CD4-positive, CD25-positive, alpha-beta regulatory T cell (primary cell): ENCODE data around the gene EFHC1. TPM values are rescaled to one million over a fixed set of nuclear protein-coding genes. Genes with fewer than 3 reads are reported as not detected.
"Not testable (repeated sequence)": the region's sequence is repeated elsewhere in the genome, so short reads cannot be mapped to it uniquely, and the experiment has no call there.

Experiments
- ATAC-seq, 2 donors: fragments of 150-1000 bp; cut with Tn5 transposase; one replicate each; pipeline ENCODE4 v1.10.0; 2021; ENCODE audit warnings: low read depth in 2 of 2, moderate number of reproducible peaks in 2 of 2, moderate library complexity in 1 of 2
- DNase-seq, 3 donors: peaks; one replicate each; pipeline versions ENCODE4 v3.0.0 to v3.0.0-alpha.2; 2012 to 2022; ENCODE audit warnings: mixed read lengths in 1 of 3
- H3K27ac ChIP-seq: one replicate; pipeline ENCODE4 v1.7.0; 2013; ENCODE audit warnings: mild to moderate bottlenecking, low read length; ENCODE audit not compliant: insufficient read depth, poor library complexity, severe bottlenecking
- H3K27me3 ChIP-seq: one replicate; pipeline ENCODE4 v1.7.0; 2013; ENCODE audit warnings: low read length; ENCODE audit not compliant: control insufficient read depth, insufficient read depth
- H3K36me3 ChIP-seq: one replicate; pipeline ENCODE4 v1.7.0; 2013; ENCODE audit warnings: mild to moderate bottlenecking, low read length, moderate library complexity; ENCODE audit not compliant: control insufficient read depth, insufficient read depth
- H3K4me1 ChIP-seq: 2 replicates; pipeline ENCODE4 v1.7.0; 2013; ENCODE audit warnings: mild to moderate bottlenecking, low read length; ENCODE audit not compliant: insufficient read depth, control insufficient read depth, poor library complexity, severe bottlenecking
- H3K4me3 ChIP-seq: one replicate; pipeline ENCODE4 v1.7.0; 2013; ENCODE audit warnings: low read depth, mild to moderate bottlenecking, low read length, moderate library complexity
- H3K9me3 ChIP-seq, 2 experiments: 1 replicate in 1 of 2; 2 replicates in 1 of 2; pipeline ENCODE4 v1.7.0; 2013; ENCODE audit warnings: low read length in 2 of 2, mild to moderate bottlenecking in 1 of 2, moderate library complexity in 1 of 2; ENCODE audit not compliant: control insufficient read depth in 2 of 2
- H3K27ac Mint-ChIP-seq, 3 donors: one replicate each; pipeline ENCODE4 v1.8.0; 2020 to 2022; ENCODE audit warnings: mild to moderate bottlenecking in 3 of 3, mixed read lengths in 3 of 3, moderate library complexity in 2 of 3
- H3K27me3 Mint-ChIP-seq: one replicate; pipeline ENCODE4 v1.8.0; 2022; ENCODE audit warnings: mild to moderate bottlenecking, mixed read lengths
- H3K36me3 Mint-ChIP-seq: one replicate; pipeline ENCODE4 v1.8.0; 2020; ENCODE audit warnings: mixed read lengths
- H3K4me1 Mint-ChIP-seq, 4 donors: one replicate each; pipeline ENCODE4 v1.8.0; 2020 to 2022; ENCODE audit warnings: mixed read lengths in 4 of 4, mild to moderate bottlenecking in 1 of 4
- H3K4me3 Mint-ChIP-seq, 4 donors: one replicate each; pipeline ENCODE4 v1.8.0; 2020 to 2022; ENCODE audit warnings: mild to moderate bottlenecking in 4 of 4, mixed read lengths in 4 of 4, moderate library complexity in 3 of 4
- H3K9me3 Mint-ChIP-seq, 7 donors: one replicate each; pipeline ENCODE4 v1.8.0; 2020 to 2022; ENCODE audit warnings: mixed read lengths in 7 of 7, mild to moderate bottlenecking in 3 of 7, moderate library complexity in 2 of 7
- polyA plus RNA-seq, 4 donors: library from polyadenylated mRNA; unstranded; fragments of 300-500 nt; fragmentation: Illumina TruSeq; gene quantifications; one replicate each; pipeline ENCODE4 v1.2.3, GENCODE V29; 2021
- total RNA-seq: library from RNA; stranded (reverse); gene quantifications from one replicate; pipeline ENCODE4 v1.2.3, GENCODE V29; 2022

EFHC1 gene
- total and polyA plus RNA-seq, 5 donors from 2014 or later = 0.32 to 4.4 (median 2.1) TPM; not detected in 1

GRCh38 chr6:52438926-52439325 lies 18.8 kb downstream of the EFHC1 start:
- Histone ChIP-seq H3K4me3 (no peak overlapping the region), H3K27me3 (no peaks in the 10 kb centered on the region), H3K27ac (no peak overlapping the region), H3K4me1 (no peaks in the 10 kb centered on the region), H3K36me3 (no peaks in the 10 kb centered on the region), H3K9me3 (no peaks in the 10 kb centered on the region)
- H3K4me1 Mint-ChIP-seq = no peaks in the 10 kb centered on the region
- H3K4me3 Mint-ChIP-seq = no peak overlapping the region
- peaks cover 0 to 1% (median 0%) of the 10 kb centered on the region in 7 donors for H3K9me3 Mint-ChIP-seq
- no peak overlapping the region for H3K27ac Mint-ChIP-seq
- peaks cover 5% of the 10 kb centered on the region for H3K27me3 Mint-ChIP-seq
- no peak for DNase-seq
- H3K36me3 Mint-ChIP-seq = peaks cover 9% of the 10 kb centered on the region
- no peak for ATAC-seq

GRCh38 chr6:52454556-52454955 lies 34.4 kb downstream of the EFHC1 start:
- Mint-ChIP-seq H3K4me1 (peaks cover 0 to 4% (median 0%) of the 10 kb centered on the region in 4 donors), H3K9me3 (peaks cover 2 to 22% (median 6%) of the 10 kb centered on the region in 7 donors), H3K27ac (no peak overlapping the region), H3K27me3 (peaks cover 4% of the 10 kb centered on the region), H3K36me3 (peaks cover 13% of the 10 kb centered on the region), H3K4me3 (no peak overlapping the region)
- DNase-seq = no peak
- H3K4me3 ChIP-seq = no peak overlapping the region
- H3K27me3 ChIP-seq = no peaks in the 10 kb centered on the region
- no peaks in the 10 kb centered on the region for H3K36me3 ChIP-seq
- H3K4me1 ChIP-seq = no peaks in the 10 kb centered on the region
- no peak for ATAC-seq
- no peak overlapping the region for H3K27ac ChIP-seq
- peaks cover 6 to 15% of the 10 kb centered on the region in 2 experiments for H3K9me3 ChIP-seq

- peaks cover 0 to 4% (median 2%) of the 10 kb centered on the region in 7 donors for H3K9me3 Mint-ChIP-seq
- H3K36me3 ChIP-seq = no peaks in the 10 kb centered on the region
- no peak overlapping the region for H3K27ac ChIP-seq
- H3K4me1 ChIP-seq = no peaks in the 10 kb centered on the region
- no peak overlapping the region for H3K4me3 ChIP-seq
- no peak overlapping the region for H3K27ac Mint-ChIP-seq
- no peaks in the 10 kb centered on the region for H3K27me3 ChIP-seq
- ATAC-seq (no peak), DNase-seq (no peak)
- peaks cover 4% of the 10 kb centered on the region for H3K27me3 Mint-ChIP-seq
- H3K4me3 Mint-ChIP-seq = no peak overlapping the region
- H3K4me1 Mint-ChIP-seq = no peaks in the 10 kb centered on the region
- no peaks in the 10 kb centered on the region for H3K9me3 ChIP-seq
- no peaks in the 10 kb centered on the region for H3K36me3 Mint-ChIP-seq
These were observed 37.0 kb downstream of the EFHC1 start for GRCh38 chr6:52457096-52457495.

- DNase-seq, H3K9me3 Mint-ChIP-seq, H3K27me3 ChIP-seq, H3K36me3 Mint-ChIP-seq, H3K9me3 ChIP-seq, H3K4me1 ChIP-seq, H3K4me3 Mint-ChIP-seq, H3K27ac ChIP-seq, H3K4me3 ChIP-seq, H3K27ac Mint-ChIP-seq, H3K4me1 Mint-ChIP-seq, H3K27me3 Mint-ChIP-seq, ATAC-seq, H3K36me3 ChIP-seq: not testable (repeated sequence)
These were observed 41.1 kb downstream of the EFHC1 start for GRCh38 chr6:52461194-52461593.

- H3K27me3 Mint-ChIP-seq = peaks cover 8% of the 10 kb centered on the region
- Histone ChIP-seq H3K9me3 (no peaks in the 10 kb centered on the region), H3K36me3 (no peaks in the 10 kb centered on the region), H3K27me3 (no peaks in the 10 kb centered on the region), H3K4me1 (no peaks in the 10 kb centered on the region), H3K27ac (no peak overlapping the region), H3K4me3 (no peak overlapping the region)
- DNase-seq (no peak), ATAC-seq (no peak)
- H3K36me3 Mint-ChIP-seq = no peaks in the 10 kb centered on the region
- no peak overlapping the region for H3K27ac Mint-ChIP-seq
- no peaks in the 10 kb centered on the region for H3K9me3 Mint-ChIP-seq
- H3K4me1 Mint-ChIP-seq = no peaks in the 10 kb centered on the region
- no peak overlapping the region for H3K4me3 Mint-ChIP-seq
These were observed 54.0 kb downstream of the EFHC1 start for GRCh38 chr6:52474173-52474572.

GRCh38 chr6:52475307-52475706 lies 55.2 kb downstream of the EFHC1 start:
- Mint-ChIP-seq H3K27me3 (peaks cover 8% of the 10 kb centered on the region), H3K36me3 (no peaks in the 10 kb centered on the region), H3K27ac (no peak overlapping the region), H3K4me3 (no peak overlapping the region), H3K9me3 (no peaks in the 10 kb centered on the region), H3K4me1 (no peaks in the 10 kb centered on the region)
- no peak for ATAC-seq
- DNase-seq = no peak
- Histone ChIP-seq H3K27me3 (no peaks in the 10 kb centered on the region), H3K4me1 (no peaks in the 10 kb centered on the region), H3K36me3 (no peaks in the 10 kb centered on the region), H3K27ac (no peak overlapping the region), H3K9me3 (no peaks in the 10 kb centered on the region), H3K4me3 (no peak overlapping the region)

DNA sequence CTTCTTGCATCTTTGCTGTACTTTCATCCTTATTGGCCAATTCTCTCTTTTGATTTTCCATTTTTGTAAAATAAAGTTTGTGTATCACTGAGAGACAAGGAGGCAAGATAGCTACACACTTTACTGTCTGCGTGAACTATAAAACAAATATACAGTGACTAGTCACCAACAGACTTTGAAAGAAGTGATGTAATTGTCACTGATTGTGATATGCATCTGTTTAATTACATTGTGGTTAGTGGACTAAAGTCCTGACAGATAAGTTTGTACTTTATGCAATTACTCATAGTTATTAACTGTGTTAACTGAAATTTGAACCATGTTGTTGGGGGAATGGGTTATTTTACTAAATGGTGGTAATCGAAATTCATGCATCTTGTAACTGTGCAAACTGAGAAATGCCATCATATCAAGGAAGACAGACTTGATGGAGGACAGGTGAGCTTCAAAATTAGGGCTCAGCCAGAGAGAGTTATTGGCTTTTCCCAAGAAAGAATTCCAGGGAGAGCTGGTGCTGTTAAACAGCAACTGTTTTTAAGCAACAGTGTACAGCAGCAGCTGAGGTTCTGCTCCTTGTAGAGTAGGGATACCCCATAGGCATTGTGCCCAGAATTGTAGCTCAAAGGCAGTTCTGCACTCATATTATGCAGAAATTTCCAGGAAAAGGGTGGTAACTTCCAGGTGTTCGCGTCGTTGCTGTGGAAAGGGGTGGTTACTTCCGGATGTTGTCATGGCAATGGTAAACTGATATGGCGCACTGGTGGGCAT lies 62.9 kb downstream of the EFHC1 start:
- Histone ChIP-seq H3K27ac (no peak overlapping the region), H3K36me3 (no peaks in the 10 kb centered on the region), H3K27me3 (no peaks in the 10 kb centered on the region), H3K9me3 (no peaks in the 10 kb centered on the region), H3K4me1 (no peaks in the 10 kb centered on the region), H3K4me3 (no peak overlapping the region)
- no peak for ATAC-seq
- Mint-ChIP-seq H3K9me3 (peaks cover 0 to 6% (median 0%) of the 10 kb centered on the region in 7 donors), H3K4me3 (no peak overlapping the region), H3K27ac (no peak overlapping the region), H3K36me3 (no peaks in the 10 kb centered on the region), H3K27me3 (no peaks in the 10 kb centered on the region), H3K4me1 (no peaks in the 10 kb centered on the region)
- no peak for DNase-seq

DNA sequence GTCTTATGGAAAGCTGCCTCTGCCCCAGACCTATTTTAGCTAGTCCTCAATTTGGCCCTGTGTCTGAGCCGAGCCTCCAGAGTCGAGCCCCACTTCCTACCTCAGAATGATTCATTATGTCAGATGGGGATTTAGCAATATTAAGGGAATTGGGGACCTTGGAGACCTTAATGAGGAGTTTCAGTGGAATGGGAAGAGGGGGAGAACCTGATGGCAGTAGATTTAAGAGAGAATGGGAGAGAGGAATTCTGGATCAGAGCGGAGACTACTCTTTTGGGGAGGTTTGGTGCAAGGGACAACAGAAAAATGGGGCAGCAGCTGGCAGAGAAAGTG lies 63.5 kb downstream of the EFHC1 start:
- no peak overlapping the region for H3K27ac Mint-ChIP-seq
- DNase-seq (no peak), ATAC-seq (no peak)
- Histone ChIP-seq H3K27ac (no peak overlapping the region), H3K4me1 (no peaks in the 10 kb centered on the region), H3K27me3 (no peaks in the 10 kb centered on the region), H3K36me3 (no peaks in the 10 kb centered on the region), H3K9me3 (no peaks in the 10 kb centered on the region), H3K4me3 (no peak overlapping the region)
- H3K4me1 Mint-ChIP-seq = no peaks in the 10 kb centered on the region
- H3K27me3 Mint-ChIP-seq = no peaks in the 10 kb centered on the region
- H3K9me3 Mint-ChIP-seq = peaks cover 0 to 6% (median 0%) of the 10 kb centered on the region in 7 donors
- H3K4me3 Mint-ChIP-seq = no peak overlapping the region
- H3K36me3 Mint-ChIP-seq = no peaks in the 10 kb centered on the region
